NCI-H1694 treated with DMSO at 0.1 percent for 48 hours (cell line): ENCODE results near the gene SNAP29.
"Not testable (repeated sequence)": the region's sequence is repeated elsewhere in the genome, so short reads cannot be mapped to it uniquely, and the experiment has no call there.

Experiments used
- DNase-seq: peaks from one replicate; lab custom pipeline; 2025; lab: John Stamatoyannopoulos, UW

The SNAP29 gene

GRCh38 chr22:20866736-20867135, 7.9 kb downstream of the SNAP29 start:
- DNase-seq: no peak

- no peak for DNase-seq
Observed at GRCh38 chr22:20867179-20868024, 8.6 kb downstream of the SNAP29 start.

GRCh38 chr22:20868025-20868962, 9.5 kb downstream of the SNAP29 start:
- peak; percentile 8 for DNase-seq

GRCh38 chr22:20869234-20869633, 10.4 kb downstream of the SNAP29 start:
- DNase-seq: no peak

- DNase-seq: no peak
Observed at GRCh38 chr22:20873214-20873613, 14.4 kb downstream of the SNAP29 start.

GRCh38 chr22:20875296-20875695, 16.5 kb downstream of the SNAP29 start:
- DNase-seq: no peak

GRCh38 chr22:20877715-20878114, 18.9 kb downstream of the SNAP29 start:
- no peak for DNase-seq

GRCh38 chr22:20881231-20881630, 22.4 kb downstream of the SNAP29 start:
- no peak for DNase-seq

GRCh38 chr22:20881869-20882815, 23.3 kb downstream of the SNAP29 start:
- DNase-seq: no peak

GRCh38 chr22:20882855-20883254, 24.0 kb downstream of the SNAP29 start:
- DNase-seq: no peak

GRCh38 chr22:20884454-20884853, 25.6 kb downstream of the SNAP29 start:
- DNase-seq: no peak

- DNase-seq: no peak
Observed at GRCh38 chr22:20885017-20885556, 26.3 kb downstream of the SNAP29 start.

- DNase-seq: peak; percentile 79
Observed at GRCh38 chr22:20885557-20886323, 26.9 kb downstream of the SNAP29 start.

- DNase-seq: no peak
Observed at GRCh38 chr22:20887375-20887774, 28.6 kb downstream of the SNAP29 start.

GRCh38 chr22:20889025-20889704, 30.4 kb downstream of the SNAP29 start:
- no peak for DNase-seq

- DNase-seq: no peak
Observed at GRCh38 chr22:20889904-20890540, 31.2 kb downstream of the SNAP29 start.

GRCh38 chr22:20890975-20891374, 32.2 kb downstream of the SNAP29 start:
- DNase-seq: no peak

- not testable (repeated sequence) for DNase-seq
Observed at GRCh38 chr22:20897737-20898136, 38.9 kb downstream of the SNAP29 start.

- no peak for DNase-seq
Observed at GRCh38 chr22:20899827-20900423, 41.1 kb downstream of the SNAP29 start.
